Activated CD4-positive, alpha-beta T cell treated with anti-CD3 and anti-CD28 coated beads for 4 hours (primary cell): ENCODE results near the gene NPY4R.
"Not testable (repeated sequence)": the region's sequence is repeated elsewhere in the genome, so short reads cannot be mapped to it uniquely, and the experiment has no call there.

Experiments
- DNase-seq, 2 donors: peaks; one replicate each; pipeline ENCODE4 v3.0.0-alpha.2; 2020

Gene NPY4R, protein sequence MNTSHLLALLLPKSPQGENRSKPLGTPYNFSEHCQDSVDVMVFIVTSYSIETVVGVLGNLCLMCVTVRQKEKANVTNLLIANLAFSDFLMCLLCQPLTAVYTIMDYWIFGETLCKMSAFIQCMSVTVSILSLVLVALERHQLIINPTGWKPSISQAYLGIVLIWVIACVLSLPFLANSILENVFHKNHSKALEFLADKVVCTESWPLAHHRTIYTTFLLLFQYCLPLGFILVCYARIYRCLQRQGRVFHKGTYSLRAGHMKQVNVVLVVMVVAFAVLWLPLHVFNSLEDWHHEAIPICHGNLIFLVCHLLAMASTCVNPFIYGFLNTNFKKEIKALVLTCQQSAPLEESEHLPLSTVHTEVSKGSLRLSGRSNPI

DNA sequence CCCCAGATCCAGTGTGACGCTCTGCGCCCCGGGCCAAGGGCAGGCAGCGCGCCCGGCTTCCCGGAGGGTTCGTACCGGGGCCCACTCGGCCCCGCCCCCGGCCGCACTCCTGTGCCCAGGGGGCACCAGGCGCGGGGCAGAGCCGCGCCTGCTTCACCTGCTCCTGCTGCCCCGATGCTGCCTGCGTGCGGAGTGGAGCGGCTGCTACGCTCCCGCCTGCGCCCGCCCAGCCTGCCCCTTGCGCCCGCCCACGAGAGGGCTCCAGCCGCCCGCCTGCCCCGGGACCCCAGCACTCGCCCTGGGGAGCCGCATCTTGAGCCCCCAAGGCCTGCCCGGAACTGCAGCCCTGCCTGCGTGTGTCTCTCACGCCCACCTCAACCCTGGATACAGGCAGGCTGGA is at the start of gene NPY4R:
Gene NPY4R (minus strand): TSS at position 194 of the 400 bp plus-strand sequence. CDS start 3,323 bp downstream, outside the sequence.
- not testable (repeated sequence) for DNase-seq

DNA sequence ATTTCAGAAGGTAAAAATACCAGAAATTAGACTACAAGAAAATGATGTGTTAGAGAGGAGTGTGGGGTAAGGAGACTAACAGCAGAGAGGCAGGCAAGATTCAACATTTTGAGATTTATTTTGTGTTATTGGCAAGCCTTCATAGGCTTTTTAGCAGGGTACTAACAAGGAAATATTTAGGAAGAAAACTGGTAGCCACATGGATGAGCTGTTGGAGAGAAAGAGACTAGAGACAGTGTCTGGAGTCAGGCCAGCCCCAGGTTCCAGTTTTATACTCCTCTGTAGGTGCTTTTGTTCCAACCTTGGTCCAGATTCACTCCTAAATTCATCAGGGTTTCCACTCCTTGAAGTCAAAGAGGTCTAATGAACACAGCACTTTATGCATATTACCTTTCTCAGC is 49.6 kb upstream of the NPY4R start:
- DNase-seq = no peak

DNA sequence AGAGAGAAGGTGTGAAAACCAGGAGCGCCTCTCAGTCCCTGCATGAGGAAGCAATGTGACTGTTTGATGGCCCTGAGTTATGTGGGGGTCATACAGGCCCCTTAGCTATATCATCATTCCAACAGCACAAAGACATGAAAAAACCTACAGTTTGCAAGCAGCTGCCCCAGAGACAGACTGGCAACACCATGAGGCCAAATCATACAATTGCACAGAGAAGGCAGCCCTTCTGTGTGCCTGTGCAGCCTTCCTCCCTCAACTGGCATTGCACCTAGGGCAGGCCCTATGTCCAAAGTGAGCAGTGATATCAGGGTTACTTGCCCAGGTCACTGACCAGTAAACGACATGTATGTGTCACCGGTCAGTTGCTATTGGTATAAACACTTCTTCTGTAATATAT is 49.1 kb upstream of the NPY4R start:
- no peak for DNase-seq

DNA sequence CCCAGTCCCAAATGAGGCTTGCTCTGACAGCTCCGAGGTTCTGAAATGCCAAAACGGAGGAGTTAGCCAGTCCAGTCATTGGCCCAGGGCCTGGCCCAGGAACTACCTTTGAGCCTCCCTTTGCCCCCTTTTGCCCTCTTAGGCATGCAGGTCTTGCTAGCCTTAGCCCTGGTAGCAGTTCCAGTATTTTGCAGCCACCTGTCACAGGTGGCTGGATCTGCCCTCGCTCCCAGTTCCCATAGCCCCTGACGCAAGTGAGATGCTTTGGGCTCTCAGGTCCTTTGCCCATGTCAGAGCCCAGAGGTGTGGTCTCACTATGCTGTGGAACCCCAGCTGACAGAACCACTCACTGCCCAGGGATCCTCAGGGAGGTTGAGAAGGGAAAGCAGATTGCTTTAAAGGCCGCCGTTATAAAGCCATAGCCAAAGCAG is 48.7 kb upstream of the NPY4R start:
- DNase-seq = peak in 1 of 2 donors; percentile 1

DNA sequence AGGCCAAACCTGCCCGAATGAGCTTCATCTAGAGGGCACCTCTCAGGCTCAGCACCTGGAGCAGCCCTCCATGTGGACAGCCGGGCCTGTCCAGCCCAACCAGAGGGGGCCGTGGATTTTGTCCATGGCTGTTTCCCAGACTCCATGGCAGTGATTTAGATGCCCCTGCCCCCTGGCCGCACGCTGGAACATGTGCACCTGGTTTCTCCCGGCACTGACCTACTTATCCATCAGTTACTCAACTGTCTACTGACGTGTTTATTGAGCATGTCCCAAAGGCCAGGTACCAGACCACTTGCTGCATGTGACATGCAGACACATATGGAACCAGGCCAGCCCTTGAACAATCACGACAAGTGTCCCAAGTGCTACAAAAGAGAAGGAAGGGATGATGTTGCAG is 47.6 kb upstream of the NPY4R start:
- not testable (repeated sequence) for DNase-seq

DNA sequence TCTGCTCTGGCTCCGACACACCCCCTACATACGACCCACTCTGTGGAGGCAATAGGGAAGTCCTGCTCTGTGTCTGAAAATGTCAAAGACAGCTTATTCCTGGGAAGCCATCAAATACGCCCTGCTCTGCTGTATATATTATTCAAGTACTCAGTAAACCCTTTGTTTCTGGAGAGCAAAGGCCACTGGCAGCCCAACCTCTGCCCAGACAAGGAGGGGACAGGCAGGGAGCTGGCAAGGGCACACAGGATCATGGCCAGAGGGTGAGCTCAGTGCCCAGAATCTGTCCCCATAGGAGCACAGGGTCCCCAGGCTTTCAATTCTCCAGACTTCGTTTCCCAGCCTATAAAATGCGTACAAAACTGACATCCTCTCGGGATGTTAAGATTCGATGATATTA is 47.0 kb upstream of the NPY4R start:
- DNase-seq = not testable (repeated sequence)

DNA sequence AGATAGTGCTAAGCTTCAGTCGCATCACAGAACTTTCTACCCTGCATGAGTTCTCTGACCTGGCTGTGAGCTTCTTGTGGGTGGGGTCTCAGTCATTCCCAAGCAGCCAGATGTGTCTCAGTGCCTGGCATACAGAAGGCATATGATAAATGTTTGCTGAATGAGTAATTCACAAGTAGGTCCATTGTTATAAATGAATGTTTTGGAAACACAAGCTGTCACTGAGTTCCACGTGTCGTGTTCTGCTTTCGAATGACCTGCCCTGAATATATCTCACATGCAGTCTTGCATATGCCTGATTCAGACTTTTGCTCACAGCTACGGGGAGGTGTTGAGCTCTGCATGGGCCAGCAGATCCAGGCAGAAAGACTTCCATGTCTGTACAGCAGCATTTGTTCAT is 46.2 kb upstream of the NPY4R start:
- not testable (repeated sequence) for DNase-seq

DNA sequence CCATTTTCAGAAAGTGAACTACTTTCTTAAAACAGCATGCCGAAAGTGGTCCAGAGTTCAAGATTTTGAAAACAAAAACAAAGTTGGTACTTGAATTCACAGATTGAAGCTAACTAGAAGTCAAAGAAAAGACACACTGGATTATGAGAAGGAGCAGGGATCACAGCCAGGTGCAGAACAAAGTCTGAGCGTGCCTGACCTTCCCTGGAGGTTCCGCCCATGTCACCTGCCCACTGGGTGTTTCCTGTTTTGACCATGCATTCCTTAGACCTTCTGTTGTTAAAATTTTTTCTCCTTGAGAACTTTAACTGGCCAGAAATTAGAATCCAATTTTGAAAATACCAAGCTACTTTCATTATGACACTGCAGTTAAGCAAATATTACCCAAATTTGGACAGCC is 34.2 kb upstream of the NPY4R start:
- DNase-seq = not testable (repeated sequence)

DNA sequence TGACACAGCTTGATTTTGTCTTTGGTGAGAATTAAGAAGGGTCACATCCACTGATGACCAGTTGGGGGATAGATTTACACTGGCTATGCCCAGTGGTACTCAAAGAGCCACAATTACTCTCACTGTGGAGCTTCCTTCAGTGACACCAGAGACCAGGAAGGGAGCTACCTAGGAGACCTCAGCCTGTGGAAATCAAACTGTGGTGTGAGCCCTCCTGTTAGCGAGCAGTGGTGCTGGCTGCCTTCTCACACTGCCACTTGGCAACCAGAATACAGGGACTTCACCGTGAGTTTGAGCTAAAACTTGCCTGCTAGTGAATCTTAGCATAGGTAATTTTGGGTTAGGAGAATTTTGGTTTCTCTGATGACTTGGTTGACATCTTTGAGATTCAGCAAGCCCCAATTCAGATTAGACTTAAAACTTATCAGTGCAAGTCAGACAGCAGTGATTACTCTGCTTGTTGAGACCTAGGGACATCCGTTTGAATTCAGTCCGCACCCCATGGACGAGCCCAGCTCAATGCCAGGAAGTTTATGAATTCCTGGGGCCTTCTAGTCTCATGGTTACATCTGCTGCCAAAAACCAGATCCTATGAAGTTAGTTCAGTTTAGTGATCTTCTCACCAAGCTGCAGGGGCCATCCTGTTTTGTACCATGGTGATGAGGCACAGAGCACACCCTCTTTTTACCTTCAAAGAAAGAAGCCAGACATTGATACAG is 33.4 kb upstream of the NPY4R start:
- not testable (repeated sequence) for DNase-seq

DNA sequence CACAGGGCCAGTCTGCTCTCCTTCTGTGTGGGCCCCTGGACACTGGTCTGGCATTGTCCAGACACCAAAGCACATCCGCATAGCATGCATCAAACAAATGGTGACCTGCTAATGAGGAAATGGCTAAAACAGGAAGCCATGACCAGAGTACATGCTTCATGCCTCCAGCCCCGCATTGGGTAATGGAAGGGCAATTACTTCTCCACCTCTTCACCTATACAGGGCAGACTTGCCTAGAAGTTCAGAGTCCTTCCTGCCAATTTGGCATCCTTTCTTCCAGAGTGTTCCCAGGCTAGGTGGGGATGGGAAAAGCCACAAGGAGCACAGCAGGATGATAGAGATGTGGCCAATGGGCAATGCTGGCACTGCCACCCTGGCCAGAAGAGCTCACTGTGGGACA is 32.1 kb upstream of the NPY4R start:
- not testable (repeated sequence) for DNase-seq

DNA sequence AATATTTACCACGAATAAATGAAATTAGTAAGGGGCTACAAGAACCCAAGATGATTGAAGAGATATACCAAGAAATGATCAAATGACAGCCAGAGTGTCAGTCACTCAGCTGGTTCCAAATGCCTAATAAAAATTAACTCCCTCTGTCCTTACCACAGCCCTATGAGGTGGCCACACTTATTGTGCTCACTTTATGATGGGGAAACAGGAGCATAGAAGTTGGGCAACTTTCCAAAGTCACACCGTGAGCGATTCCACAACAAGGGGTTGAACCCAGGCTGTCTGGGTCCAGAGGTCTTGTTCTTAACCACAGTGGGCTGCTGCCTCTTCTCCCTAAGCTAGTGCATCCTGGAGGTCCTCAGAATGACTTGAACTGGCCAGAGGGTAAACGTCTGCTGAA is 31.6 kb upstream of the NPY4R start:
- not testable (repeated sequence) for DNase-seq

DNA sequence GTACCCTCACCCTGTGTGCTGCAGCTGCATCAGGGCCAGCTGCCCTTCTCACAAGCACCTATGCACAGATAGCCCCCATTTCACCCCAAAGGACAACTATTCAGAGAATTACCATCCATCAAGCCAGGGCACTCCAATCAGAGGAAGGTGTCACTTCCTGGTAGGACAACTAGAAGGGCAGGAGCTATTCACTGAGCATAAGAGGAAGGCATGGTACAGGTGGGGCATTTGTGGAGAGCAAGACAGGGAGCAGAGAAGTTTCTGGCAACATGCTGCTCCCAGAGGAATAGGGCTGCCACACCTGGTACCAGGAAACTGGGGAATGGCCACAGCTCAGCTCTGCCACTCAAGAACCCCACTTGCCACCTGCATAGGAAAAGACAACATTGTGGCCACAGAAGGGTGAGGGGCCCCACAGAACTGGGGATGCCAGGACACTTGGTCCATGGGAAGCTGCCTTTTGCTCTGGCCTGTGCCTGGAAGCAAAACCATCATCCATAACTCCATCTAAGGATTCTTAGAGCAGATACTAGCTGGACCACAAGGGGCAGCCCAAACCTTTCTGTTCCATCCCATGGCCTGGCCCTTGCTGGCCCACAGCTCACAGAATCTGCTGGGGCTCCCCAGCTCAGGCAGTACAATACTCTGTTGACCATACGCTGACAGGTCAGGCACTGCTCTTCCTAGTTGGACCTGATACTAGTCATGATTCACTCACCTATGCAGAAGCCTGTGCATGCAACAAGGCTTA is 25.8 kb upstream of the NPY4R start:
- not testable (repeated sequence) for DNase-seq

DNA sequence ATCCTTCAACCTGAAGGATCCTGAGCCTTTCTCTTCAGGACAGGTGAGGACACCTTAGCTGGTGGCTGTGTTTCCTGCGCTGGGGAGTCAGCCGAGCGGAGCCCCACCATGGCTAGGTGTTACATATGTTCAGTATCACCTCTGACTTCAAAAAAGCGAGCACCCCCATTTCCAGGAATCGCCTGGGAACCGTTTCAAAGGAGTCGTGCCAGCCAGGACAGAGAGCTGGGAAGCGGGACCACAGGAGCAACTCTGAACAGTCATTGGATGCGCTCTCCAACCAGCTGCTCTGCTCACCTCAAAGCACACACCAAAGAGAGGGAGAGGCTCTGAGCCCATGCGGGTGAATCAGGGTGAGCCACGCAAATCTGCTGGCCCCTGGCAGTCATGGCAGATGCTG is 24.5 kb upstream of the NPY4R start:
- DNase-seq = not testable (repeated sequence)

DNA sequence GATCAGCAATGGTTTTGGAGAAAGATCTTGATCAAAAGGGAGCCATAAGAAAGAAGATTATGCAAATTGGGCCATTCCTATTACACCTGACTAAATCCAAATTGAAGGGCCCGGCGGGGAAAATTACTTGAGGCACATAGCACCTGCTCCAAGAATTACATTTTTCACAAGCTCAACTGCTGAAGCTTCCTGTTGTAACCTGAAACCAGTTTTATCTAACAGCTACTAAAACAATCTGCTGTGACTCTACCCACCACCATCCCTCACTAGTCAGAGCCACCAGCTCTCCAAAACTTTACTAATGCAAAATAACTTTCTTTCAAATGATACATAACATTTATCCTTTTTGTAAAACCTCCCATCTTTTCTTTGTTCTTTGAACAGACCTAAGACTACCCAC is 20.7 kb upstream of the NPY4R start:
- not testable (repeated sequence) for DNase-seq

DNA sequence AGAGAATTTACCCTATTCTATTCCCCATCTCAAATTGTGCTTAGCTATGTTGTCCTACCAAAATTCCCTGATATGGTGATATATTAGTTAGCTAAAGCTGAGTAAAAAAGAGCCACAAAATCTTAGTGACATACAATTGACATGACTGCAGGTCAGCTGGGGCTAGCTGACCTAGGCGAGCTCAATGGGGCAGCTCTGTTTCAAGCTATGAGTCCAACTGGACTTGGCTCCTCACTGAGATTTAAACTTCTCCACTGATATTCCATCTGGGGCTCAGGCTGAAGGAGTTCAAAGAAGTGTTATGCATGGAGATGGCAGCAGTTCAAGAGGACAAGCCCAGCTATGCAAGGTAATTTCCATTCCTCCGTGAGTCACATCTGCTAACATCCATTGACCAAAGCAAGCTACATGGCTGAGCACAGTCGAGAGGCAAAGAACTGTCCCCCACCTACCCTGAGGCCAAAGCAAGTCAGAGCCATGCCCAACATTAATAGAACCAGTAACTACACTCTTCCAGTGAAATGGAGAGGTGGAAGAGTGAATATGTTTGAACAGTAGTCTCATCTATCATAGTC is 9.1 kb upstream of the NPY4R start:
- DNase-seq = not testable (repeated sequence)

DNA sequence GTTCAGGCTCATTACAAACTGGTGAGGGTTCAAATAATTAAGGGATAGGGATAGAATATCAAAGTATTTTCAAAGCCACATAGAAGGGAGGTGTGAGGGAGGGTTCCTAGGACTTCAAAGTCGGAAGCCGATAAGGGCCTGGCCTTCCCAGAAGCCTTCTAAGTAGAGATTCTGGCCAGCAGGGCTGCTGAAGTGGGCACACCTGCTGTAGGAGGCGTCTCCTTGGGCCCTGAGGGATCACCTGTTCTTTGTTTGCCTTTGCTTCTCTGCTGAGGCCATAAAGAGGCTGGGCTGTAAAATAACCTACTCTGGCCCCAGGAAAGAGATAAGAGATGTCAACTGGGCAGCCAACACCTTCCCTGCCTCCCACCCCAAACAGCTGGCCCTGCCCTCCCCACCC is 8.0 kb upstream of the NPY4R start:
- DNase-seq = not testable (repeated sequence)

DNA sequence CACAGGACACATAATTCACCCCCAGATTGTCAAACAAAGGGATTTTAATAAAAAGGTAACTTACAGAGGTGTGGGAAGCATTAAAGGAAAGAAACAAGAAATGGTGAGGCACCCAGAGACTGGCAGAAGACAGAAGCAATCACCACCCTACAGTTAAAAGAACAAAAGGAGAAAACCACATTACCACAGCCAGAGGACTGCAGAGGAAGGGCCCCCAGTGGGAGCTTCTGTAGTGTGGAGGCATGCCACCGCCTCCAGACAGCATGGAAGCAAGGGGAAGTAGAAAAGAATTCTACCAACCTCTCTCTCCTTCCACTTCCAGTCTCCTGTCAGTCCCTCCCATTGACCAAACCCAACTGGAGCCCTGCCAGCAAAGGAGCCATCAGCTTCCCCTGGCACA is 4.4 kb upstream of the NPY4R start:
- DNase-seq = not testable (repeated sequence)

DNA sequence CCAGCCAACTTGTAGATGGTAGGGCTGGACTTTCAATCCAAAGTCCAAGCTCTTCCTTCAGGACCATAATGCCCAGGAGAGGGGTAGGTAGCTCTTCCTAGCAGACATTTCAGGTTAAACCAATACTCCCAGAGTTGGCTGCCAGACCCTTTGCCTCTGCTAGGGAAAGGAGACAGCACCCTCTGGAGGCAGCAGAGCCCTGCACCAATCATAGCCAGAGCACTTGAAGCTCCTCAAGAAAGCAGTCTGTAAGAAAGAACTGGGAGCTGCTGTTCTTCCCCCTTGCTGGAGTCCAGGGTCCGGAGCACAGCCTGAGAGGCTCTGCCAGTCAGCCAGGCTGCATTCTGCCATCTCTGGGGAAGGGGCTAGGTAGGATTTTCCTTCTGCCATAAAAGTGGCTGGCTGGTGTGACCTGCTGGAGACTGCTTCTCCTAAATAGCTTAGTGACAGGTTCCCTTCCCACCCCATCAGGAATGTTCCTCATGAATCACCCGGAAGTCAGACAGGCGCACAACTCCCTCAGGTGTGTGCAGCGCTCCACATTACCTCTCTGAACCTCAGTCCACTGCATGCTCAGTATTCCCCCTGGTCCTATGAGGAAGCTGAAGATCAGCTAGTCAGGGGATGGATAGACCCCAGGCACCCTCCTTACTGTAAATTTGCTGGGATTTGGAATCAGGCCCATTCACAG is 2.5 kb upstream of the NPY4R start:
- DNase-seq = not testable (repeated sequence)

DNA sequence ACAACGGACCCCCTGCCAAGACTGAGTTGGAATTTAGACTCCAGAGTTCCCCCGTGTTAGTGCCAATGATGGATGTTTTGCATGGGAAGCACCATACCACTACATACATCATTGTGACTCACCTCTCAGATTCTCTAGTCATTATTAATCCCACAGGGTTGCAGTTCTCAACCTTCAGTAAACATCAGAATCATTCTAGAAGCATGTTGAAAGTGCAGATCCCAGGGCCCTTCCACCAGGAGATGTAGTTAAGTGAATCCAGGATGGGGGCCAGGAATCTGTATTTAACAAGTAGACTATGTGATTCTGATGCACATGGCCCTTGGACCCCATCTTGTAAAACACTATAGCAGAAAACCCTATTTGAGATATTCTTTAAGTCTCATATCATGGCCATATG is 2.1 kb downstream of the NPY4R start:
- DNase-seq = not testable (repeated sequence)

DNA sequence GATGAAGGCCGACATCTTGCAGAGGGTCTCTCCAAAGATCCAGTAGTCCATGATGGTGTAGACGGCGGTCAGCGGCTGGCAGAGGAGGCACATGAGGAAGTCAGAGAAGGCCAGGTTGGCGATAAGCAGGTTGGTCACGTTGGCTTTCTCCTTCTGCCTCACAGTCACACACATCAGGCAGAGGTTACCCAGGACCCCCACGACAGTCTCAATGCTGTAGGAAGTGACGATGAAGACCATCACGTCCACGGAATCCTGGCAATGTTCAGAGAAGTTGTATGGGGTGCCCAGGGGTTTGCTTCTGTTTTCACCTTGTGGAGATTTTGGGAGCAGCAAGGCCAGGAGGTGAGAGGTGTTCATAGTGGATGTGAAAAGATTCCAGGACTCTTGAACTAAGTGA is 3.5 kb downstream of the NPY4R start:
- not testable (repeated sequence) for DNase-seq

DNA sequence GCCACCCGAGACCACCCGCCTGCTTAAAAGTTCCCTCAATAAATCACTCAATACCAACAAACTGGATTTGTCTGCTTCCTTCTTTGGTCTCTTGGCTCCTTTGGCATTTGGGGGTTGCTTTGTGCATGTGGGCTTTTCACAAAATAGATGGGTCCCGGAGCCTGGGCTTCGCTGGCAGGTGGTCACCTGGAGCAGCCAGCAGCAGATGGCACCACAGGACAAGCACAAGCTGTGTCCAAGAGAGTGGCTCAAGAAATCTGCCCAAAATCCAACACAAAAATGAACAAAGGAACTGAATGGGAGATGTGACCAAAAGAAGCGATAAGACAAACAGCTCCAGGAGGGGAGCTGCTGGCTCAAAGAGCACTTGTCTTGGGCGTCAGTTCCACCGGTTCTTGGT is 6.2 kb downstream of the NPY4R start:
- not testable (repeated sequence) for DNase-seq

DNA sequence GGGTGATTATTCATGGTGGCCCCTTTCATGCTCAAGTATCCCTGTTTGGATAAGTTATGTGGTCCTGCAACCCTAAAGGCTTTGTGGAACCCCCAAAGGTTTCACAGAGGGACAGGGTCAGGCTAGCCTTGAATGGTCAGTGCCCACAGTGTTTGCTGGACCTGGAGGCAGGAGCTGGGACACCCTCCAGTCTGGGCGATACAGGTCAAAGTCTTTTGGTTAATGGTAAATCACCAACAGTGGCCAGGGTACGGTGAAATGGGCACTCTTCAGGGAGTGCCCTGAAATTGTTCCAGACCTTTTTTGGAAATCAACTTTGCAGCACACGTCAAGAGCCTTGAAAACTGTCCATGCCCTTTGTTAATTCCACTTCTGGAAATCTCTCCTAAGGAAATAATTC is 8.7 kb downstream of the NPY4R start:
- not testable (repeated sequence) for DNase-seq
